Measurements from ENCODE around the gene RBM47.
A peak's percentile ranks its signal among the peaks of the same experiment; 100 is the strongest.
"Not testable (repeated sequence)": the region's sequence is repeated elsewhere in the genome, so short reads cannot be mapped to it uniquely, and the experiment has no call there.

Gene RBM47

DNA sequence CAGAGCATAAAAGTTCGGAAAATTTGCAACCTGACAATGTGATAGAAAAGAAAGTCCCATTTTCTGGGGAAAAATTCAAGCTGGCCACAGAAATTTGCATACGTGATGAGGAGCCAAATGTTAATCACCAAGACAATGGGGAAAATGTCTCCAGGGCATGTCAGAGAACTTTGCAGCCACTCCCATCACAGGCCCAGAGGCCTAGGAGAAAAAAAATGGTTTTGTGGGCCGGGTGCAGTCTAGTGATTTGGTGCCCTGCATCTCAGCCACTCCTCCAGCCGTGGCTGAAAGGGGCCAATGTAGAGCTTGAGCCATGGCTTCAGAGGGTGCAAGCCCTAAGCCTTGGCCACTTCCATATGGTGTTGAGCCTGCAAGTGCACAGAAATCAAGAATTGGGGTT, 223.3 kb downstream of the RBM47 start:
- in situ Hi-C loops (cut with MboI; ENCODE audit: low pct_unique_long_range_greater_than_20kb, low sequenced_read_pairs) = no loop called here
- no peak for DNase-seq

DNA sequence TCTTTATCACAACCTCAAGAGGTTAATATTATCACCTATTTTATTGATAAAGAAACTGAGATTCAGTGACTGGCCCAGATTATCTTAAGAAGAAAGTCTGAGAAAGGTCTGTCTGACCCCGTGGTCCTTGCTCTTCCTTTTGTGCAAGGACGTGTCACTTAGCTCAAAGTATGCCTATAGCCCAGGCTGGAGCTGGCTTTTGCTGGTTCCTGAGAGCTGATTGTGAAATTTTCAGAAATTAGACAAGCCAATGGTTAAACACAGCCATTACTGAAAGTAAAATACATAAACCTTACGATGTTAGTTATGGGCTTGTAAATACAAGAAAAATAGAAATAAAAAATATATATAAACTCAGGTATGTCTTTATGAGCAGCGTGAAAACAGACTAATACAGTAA, 224.5 kb downstream of the RBM47 start:
- in situ Hi-C loops (cut with MboI; ENCODE audit: low pct_unique_long_range_greater_than_20kb, low sequenced_read_pairs) = no loop called here
- DNase-seq = no peak

DNA sequence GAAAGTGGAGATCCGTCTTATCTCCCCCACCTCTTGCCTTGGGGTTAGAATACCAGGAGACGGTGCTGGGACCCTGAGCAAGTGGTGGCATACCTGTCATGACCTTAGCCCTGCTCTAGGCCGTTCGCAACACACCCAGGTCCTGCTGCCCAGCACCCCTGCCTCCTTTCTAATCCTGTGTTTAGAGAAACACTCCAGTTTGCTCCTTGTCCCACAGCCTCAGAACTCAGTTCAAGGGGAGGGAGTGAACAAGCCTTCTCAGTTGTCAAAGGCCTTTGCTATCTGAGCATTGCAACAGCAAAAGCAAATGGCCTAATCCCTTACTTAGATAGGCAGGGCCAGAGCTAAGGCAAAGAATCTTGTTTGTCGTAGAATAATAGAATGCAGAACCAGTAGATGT, 226.6 kb downstream of the RBM47 start:
- DNase-seq = no peak
- in situ Hi-C loops (cut with MboI; ENCODE audit: low pct_unique_long_range_greater_than_20kb, low sequenced_read_pairs) = no loop called here

DNA sequence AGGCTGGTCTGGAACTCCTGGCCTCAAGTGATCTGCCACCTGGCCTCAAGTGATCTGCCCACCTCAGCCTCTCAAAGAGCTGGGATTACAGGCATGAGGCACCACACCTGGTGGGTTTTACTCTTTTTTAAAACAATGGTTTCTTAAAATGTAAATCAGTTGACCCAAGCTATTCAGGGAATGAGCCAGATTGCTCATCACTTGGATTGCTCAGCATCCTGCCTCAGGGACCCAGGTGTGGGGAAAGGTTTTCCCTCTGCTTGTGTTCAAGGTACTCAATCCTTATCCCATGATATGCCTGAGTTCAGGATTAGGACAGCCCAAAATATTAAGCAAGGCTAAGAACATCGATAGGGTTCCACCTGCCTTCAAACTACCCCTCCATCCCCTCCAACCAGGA, 227.1 kb downstream of the RBM47 start:
- in situ Hi-C loops (cut with MboI; ENCODE audit: low pct_unique_long_range_greater_than_20kb, low sequenced_read_pairs) = no loop called here
- no peak for DNase-seq

DNA sequence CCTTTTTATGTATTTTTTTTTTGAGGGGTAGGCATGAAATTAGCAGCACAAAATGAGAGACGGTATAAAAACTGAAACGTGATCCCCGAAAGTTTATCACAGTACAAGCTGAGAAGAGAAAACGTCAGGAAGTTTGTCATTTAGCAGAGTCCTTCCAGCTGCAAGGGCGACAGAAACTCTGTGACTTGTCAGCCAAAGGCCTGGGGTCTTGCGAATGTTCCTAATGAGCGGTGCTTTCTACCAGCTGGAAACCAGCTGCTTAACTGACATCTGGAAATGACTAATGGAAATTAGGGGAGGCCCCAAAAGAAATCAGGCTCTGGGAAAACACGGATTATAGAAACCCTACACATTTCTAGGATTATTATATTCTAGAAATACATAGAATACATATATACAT, 228.0 kb downstream of the RBM47 start:
- in situ Hi-C loops (cut with MboI; ENCODE audit: low pct_unique_long_range_greater_than_20kb, low sequenced_read_pairs) = no loop called here
- no peak for DNase-seq

DNA sequence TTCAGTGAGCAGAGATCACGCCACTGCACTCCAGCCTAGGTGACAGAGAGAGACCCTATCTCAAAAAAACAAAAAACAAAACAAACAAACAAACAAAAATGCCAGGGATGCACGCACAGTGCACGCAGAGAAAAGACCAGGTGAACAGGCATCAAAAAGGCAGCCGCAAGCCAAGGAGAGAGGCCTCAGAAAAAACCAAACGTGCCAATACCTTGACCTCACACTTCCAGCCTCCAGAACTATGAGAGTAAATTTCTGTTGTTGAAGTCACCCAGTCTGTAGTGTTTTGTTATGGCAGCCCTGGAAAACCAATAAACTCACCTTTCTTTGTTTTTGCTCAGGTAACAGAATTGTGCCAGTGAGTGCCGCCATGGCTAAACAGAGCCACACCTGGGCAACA, 228.6 kb downstream of the RBM47 start:
- no peak for DNase-seq
- in situ Hi-C loops (cut with MboI; ENCODE audit: low pct_unique_long_range_greater_than_20kb, low sequenced_read_pairs) = no loop called here

DNA sequence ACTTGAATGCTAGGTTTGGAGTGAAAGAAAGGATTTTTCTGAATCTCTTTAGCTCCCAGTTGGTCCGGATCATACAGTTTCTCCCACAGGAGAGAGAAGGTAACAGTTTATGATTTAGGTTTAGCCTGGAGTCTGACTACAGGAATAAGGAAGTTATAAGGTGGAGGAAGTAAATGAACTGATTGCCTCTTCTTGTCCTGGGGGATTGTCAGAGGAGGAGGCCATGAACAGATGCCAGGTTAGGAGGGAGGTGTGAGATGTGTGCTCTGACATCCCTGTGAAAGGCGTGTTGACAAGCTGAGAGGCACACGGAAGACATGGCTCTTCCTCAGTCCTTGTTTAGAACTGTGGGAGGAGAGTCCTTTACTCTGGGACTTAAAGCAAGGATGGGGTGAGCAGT, 230.1 kb downstream of the RBM47 start:
- no peak for DNase-seq
- in situ Hi-C loops (cut with MboI; ENCODE audit: low pct_unique_long_range_greater_than_20kb, low sequenced_read_pairs) = no loop called here

DNA sequence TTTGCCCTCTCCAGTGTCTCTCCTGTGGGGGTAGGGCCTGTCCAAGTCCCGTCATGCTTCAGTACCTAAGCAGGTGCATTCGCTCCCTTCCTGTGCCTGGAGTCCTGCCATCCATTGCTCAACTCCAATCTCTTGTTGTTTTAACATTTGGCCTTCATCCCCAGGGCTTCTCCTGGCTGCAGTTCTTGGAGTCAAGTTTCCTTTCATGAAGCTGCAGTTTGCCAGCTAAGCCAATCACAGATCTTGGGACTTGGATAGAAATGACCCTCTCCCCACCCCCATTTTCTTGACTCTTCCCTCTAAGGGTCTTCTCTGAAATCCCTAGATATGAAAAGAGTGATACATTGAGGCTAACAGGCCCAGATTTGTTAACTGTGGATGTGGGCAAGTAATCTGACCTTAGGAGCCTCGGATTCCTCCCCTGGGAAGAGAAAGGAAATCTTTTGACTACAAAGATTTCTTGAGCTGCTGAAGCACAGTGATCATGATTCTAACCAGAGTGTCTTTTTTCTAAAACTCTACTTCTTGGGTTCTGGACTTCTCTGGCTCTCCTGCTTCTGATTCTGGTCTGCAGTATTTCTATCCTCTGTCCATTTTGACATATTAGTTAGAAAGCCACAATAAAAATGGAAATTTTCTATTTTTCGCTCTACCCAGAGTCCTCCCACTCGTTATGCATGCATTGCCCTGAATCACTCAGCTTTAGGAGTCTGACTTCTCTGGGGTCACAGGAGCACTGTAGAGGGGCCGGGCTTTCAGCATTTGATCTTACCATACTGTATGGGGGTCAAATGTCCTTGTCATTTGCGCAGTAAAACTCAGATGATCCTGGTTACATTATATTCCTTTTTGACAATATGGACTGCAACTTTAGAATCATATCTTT, 233.5 kb downstream of the RBM47 start:
- in situ Hi-C loops (cut with MboI; ENCODE audit: low pct_unique_long_range_greater_than_20kb, low sequenced_read_pairs) = no loop called here
- DNase-seq = no peak

DNA sequence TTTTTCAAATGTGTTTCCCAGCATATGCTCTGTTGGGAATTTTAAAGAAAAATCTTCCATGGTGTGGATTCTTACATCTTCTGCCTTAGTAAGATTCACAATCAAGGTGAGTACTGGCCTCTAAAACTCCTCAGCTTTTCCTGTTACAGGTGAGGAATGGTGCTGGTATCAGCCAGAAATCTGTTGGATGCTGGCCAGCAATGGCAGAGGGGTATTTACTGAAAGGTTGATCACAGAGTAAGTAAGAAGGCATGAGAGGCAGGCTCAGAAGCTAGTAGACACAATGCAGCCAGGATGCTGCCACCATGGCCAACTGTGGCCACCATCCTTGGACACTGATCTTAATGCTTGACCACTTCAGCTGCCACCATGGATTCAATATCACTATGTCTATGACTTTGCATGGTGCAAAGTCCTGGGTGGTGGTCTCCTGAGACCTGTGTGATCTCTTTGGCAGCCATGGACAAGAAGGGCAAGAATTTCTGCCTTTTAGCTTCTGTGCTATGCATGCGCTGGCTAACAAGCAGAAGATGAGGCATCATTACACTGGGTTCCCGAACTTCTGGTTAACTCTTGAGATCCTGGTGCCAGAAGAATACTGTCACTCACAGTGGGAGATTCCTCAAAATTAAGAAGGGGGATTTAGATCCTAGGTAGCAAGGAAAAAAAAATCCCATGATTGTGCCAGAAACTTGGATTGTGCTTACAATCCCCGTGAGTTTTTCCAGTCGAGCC, 234.3 kb downstream of the RBM47 start:
- DNase-seq = no peak
- in situ Hi-C loops (cut with MboI; ENCODE audit: low pct_unique_long_range_greater_than_20kb, low sequenced_read_pairs) = no loop called here

DNA sequence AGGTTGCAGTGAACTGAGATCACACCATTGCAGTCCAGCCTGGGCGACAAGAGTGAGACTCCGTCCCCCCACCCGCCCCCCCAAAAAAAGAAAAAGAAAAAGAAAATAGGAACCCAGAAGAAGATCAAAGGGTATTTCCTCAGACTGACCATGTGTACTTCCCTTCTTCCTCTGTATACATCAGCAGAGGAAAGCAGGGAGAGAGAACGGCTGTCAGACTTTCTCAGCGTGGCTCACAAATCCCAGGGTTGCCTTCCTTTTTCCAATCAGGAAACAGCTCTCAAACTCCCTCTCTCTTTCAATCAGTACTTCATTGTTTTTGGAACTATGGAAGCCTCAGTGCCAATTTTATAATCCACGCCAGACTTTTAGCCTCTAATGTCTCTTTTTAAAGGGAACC, 235.4 kb downstream of the RBM47 start:
- in situ Hi-C loops (cut with MboI; ENCODE audit: low pct_unique_long_range_greater_than_20kb, low sequenced_read_pairs) = no loop called here
- no peak for DNase-seq

DNA sequence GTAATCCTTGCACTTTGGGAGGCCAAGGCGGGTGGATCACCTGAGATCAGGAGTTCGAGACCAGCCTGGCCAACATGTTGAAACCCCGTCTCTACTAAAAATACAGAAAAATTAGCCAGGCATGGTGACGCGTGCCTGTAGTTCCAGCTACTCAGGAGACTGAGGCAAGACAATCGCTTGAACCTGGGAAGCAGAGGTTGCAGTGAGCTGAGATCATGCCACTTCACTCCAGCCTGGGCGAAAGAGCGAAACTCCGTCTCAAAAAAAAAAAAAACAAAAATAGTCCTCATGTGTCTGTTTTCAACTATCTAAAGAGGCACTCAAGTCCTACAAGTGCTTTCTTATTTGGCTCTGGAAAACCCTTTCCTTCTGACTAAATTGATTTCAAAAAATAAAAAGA, 237.4 kb downstream of the RBM47 start:
- in situ Hi-C loops (cut with MboI; ENCODE audit: low pct_unique_long_range_greater_than_20kb, low sequenced_read_pairs); DNase-seq: not testable (repeated sequence)

DNA sequence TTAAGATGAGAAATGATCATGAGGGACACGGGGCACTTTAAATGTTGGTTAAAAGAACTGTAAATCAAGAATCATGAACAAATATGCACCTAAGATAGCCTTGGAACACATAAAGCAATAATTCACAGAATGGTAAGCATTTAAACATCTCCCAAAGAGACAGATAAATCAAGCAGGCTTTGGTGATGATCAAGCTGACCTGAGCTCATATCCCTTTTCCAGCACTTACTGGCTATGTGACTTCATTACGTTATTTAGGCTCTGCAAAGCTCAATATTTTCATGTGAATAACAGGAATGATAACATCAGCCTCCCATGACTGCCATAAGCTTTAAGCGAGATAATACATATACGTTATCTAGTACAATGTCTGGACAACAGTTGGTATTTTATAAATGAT, 239.7 kb downstream of the RBM47 start:
- in situ Hi-C loops (cut with MboI; ENCODE audit: low pct_unique_long_range_greater_than_20kb, low sequenced_read_pairs) = no loop called here
- DNase-seq = no peak

DNA sequence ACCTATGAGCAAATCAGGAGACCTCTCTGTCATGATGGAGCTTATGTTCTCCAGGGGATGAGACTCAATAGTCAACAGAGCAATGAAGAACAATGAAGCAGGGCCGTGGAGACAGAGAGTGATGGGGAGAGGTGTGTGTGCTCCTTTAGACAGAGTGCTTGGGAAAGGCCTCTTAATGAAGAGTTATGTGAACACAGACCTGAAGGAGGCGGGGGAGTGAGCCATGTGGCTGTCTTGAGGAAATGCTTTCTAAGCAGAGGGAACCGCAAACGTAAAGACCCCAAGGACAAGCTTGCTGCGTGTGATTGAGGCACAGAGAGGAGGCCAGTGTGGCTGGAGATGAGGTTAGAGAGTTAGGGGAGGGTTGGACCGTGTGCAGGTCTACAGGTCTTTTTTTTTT, 241.4 kb downstream of the RBM47 start:
- DNase-seq = peak; percentile 86
- in situ Hi-C loops (cut with MboI; ENCODE audit: low pct_unique_long_range_greater_than_20kb, low sequenced_read_pairs) = no loop called here

DNA sequence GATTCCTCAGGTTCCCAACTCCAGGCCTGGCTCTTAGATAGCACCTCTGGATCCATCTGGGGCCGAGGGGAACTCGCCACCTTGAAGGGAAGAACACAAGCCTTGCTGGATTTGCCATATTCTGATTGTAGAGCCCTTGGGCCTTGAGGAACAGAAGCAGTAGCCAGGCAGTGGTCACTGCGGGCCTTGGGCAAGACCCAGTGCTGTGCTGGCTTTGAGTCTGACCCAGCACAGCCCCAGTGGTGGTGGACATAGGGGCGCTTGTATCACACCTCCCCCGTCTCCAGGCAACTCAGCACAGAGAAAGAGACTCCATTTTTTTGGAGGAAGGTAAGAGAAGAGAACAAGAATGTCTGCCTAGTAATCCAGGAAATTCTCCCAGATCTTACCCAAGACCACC, 249.0 kb downstream of the RBM47 start:
- in situ Hi-C loops (cut with MboI; ENCODE audit: low pct_unique_long_range_greater_than_20kb, low sequenced_read_pairs) = no loop called here
- no peak for DNase-seq

DNA sequence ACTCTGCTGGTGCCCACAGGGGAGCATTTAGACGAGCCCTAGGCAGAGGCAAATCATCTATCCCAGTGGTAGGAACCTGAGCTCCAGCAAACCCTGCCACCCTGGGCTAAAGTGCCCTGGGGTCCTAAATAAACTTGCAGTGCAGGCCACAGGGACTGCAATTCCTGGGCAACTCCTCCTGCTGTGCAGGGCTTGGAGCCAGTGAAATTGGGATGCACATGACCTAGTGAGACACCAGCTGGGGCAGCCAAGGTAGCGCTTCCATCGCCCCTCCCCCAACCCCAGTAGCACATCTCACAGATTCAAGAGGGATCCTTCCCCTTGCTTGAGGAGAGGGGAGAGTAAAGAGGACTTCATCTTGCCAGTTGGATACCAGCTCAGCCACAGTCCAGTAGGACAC, 250.4 kb downstream of the RBM47 start:
- in situ Hi-C loops (cut with MboI; ENCODE audit: low pct_unique_long_range_greater_than_20kb, low sequenced_read_pairs) = no loop called here

DNA sequence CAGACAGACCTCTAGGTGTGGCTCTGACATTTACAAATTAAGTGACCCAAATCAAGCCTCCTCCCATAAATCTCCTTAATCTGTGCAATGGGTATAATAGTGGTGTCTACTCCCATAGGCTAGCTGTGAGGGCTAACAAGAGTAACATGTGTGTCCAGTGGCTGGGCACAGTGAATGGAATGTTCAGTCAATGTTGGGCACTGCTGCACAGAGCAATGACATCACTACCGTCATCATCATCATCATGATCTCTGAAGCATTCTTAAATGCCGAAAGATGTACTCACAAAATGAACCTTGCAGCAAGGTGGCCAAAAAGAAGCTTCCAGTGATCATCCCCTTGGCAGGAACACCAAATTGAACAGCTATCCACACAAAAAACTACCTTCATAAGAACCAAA, 251.0 kb downstream of the RBM47 start:
- in situ Hi-C loops (cut with MboI; ENCODE audit: low pct_unique_long_range_greater_than_20kb, low sequenced_read_pairs) = no loop called here
- no peak for DNase-seq

More for the DNA sequence above, 250.4 kb downstream of the RBM47 start:
- no peak for DNase-seq

DNA sequence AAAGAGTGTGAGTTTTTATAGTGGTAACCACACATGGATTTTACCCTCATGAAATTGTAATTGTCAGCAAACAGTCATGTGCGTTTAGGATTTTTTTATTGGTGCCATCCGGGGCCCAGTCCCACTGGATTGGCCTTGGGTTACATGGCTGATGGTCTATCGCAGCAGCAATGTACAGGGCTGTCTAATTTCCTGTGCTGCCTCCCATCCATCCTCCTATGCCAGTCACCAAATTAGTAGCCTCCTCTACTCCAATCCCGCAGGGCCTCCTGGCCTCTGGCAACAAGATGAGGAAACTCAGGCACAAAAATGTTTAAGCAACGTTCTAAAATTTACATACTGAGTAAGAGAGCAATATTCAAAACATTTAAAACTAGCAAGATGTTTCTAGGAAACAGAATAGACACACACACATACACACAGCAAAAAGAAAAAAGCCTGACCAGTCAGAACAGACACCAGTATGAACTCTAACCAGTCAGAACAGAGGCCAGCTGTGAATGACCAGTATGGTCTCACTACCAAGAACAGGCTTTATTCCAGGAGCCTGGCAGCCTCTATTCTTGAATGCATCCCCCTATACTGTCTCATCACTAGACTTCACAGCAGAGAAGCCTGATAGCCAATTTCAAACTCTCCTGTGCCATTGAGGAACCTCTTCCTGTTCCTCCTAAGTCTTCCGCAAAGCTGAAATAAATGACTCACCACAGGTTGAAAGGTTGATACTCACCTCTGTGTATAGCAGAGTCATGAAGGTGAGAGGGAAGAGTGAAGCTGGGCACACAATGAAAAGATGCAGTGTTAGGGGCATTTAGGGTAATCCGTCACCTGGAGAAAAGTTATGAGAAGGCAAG, 251.9 kb downstream of the RBM47 start:
- in situ Hi-C loops (cut with MboI; ENCODE audit: low pct_unique_long_range_greater_than_20kb, low sequenced_read_pairs) = no loop called here

DNA sequence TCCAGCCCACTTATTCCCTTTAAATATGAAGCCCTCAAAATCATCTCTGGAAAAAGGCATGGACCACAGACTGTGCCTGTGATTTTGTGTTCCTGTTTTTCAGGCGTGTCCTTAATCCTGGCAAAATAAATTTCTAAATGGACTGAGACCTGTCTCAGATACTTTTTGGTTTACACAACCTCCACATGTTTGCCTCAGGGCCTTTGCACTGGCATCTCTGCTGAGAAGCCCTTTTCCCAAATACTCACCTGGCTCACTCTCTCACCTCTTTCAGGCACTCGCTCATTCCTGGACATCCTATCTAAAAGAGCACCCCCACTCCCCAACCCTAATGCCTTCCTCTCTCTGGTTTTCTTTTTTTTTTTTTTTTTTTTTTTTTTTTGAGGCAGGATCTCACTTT, 254.0 kb downstream of the RBM47 start:
- DNase-seq = no peak
- in situ Hi-C loops (cut with MboI; ENCODE audit: low pct_unique_long_range_greater_than_20kb, low sequenced_read_pairs) = no loop called here

More for the DNA sequence above, 251.9 kb downstream of the RBM47 start:
- no peak for DNase-seq

DNA sequence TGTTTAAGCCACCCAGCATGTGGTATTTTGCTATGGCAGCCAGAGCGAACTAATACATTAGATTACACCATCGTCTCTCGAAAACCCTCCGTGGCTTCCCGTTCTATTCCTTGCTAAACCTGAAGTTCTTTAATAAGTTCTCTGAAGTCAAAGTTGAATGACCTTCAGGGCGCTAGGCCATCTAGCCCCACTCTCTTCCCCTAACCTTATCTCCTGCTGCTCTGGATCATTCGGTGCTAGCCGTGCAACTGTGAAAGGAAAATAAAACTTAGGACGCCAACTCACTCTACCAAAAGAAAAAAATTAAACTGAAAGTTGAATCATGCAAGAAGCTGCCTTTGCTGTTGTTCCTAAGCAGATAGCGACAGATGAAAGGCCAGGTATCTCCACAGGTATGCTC, 254.6 kb downstream of the RBM47 start:
- DNase-seq = no peak
- in situ Hi-C loops (cut with MboI; ENCODE audit: low pct_unique_long_range_greater_than_20kb, low sequenced_read_pairs) = no loop called here

DNA sequence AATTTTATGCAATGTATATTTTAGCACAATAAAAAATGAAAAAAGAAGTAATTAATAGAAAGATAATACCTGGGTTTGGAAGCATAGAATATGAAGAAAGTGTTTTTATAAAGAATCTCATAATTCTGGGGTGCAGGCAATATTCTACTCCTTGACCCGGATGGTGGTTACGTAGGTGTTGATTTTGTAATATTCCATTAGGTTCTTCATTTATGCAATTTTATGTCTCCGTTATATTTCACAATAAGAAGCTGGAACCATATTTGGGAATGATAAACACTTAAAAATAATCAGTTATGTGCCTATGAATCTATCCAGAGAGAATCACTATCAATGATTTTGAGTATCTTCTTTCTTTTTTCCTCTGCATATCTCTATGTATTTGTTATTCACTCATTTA, 256.0 kb downstream of the RBM47 start:
- in situ Hi-C loops (cut with MboI; ENCODE audit: low pct_unique_long_range_greater_than_20kb, low sequenced_read_pairs) = no loop called here
- DNase-seq = no peak
